K562 (cell line): ENCODE results near the gene ZFPM1. TPM values are rescaled to one million over a fixed set of nuclear protein-coding genes. Genes with fewer than 3 reads are reported as not detected.

Experiments used
- DLX4 ChIP-seq: fragments of 250-450 bp; sonication (Bioruptor Pico); IDR thresholded peaks from 2 replicates; pipeline ENCODE4 v1.6.1; 2021; ENCODE audit warnings: mild to moderate bottlenecking
- ETV5 ChIP-seq: sonication (generic); formaldehyde crosslinking; IDR thresholded peaks from 2 replicates; pipeline ENCODE4 v1.4.0; 2020; ENCODE audit warnings: low read depth, mild to moderate bottlenecking, missing genetic modification reagents
- KLF6 ChIP-seq: fragments of 250-450 bp; sonication (Bioruptor Pico); IDR thresholded peaks from 2 replicates; pipeline ENCODE4 v1.4.0; 2020; ENCODE audit warnings: mild to moderate bottlenecking, moderate library complexity, borderline replicate concordance
- MEF2D ChIP-seq: conservative IDR thresholded peaks from 2 replicates; pipeline ENCODE4 v1.6.1; 2016; ENCODE audit warnings: low read depth, missing genetic modification characterization, missing compliant biosample characterization
- PBX2 ChIP-seq, 2 experiments: IDR thresholded peaks in 1 of 2; conservative IDR thresholded peaks in 1 of 2; 2 replicates each; pipeline ENCODE4 v1.6.1; 2016; ENCODE audit warnings: low read depth in 2 of 2, mild to moderate bottlenecking in 1 of 2, missing compliant biosample characterization in 1 of 2, missing genetic modification characterization in 1 of 2, moderate library complexity in 1 of 2
- PHF8 ChIP-seq: fragments of 200-600 bp; sonication (generic); IDR thresholded peaks from 2 replicates; pipeline ENCODE4 v1.6.1; 2012; ENCODE audit warnings: mixed run types, mild to moderate bottlenecking, inconsistent platforms, low read length, moderate library complexity, borderline replicate concordance
- SMAD3 ChIP-seq: fragments of 450-650 bp; formaldehyde crosslinking; conservative IDR thresholded peaks from 2 replicates; pipeline ENCODE4 v1.4.0; 2020; ENCODE audit warnings: mild to moderate bottlenecking
- ZNF146 ChIP-seq: IDR thresholded peaks from one replicate; pipeline ENCODE4 v1.6.1; 2018; ENCODE audit warnings: missing compliant biosample characterization; ENCODE audit not compliant: unreplicated experiment
- ZNF449 ChIP-seq: fragments of 250-450 bp; sonication (Bioruptor Pico); IDR thresholded peaks from 2 replicates; pipeline ENCODE4 v1.8.0; 2022; ENCODE audit warnings: moderate library complexity, mild to moderate bottlenecking, inconsistent platforms
- ZNF583 ChIP-seq: fragments of 250-450 bp; sonication (Bioruptor Pico); IDR thresholded peaks from 2 replicates; pipeline ENCODE4 v1.4.0; 2020
- polyA plus RNA-seq, 8 experiments: library from polyadenylated mRNA; depleted of rRNA in 4 of 8; stranded (reverse) in 5 of 8; unstranded in 3 of 8; fragments of >200 nt; fragmentation: Nextera tagmentation in 2 of 8; fragmentation: Illumina TruSeq in 1 of 8; extraction: Ambion mirVana in 2 of 8; extraction: Trizol in 1 of 8; gene quantifications; 2 replicates each; pipeline versions ENCODE4 v1.2.1 to v1.2.3, GENCODE V29; 2011 to 2014; ENCODE audit warnings: inconsistent platforms in 1 of 8, missing spikeins in 1 of 8
- total RNA-seq, 7 experiments: library from RNA; depleted of rRNA in 6 of 7; stranded (reverse); fragments of >200 nt in 6 of 7; fragmentation: Illumina TruSeq in 2 of 7; extraction: Trizol in 2 of 7; gene quantifications; 2 replicates each; pipeline versions ENCODE4 v1.2.1 to v1.2.3, GENCODE V29; 2011 to 2021; ENCODE audit warnings: low replicate concordance in 1 of 7
- TF ChIP-seq, protein P1 (sequence below): sonication (generic); formaldehyde crosslinking; IDR thresholded peaks from 2 replicates; pipeline ENCODE4 v1.8.0; 2022; ENCODE audit warnings: missing genetic modification reagents, mild to moderate bottlenecking, borderline replicate concordance
- TF ChIP-seq, protein P2 (sequence below): sonication (generic); formaldehyde crosslinking; IDR thresholded peaks from 2 replicates; pipeline ENCODE4 v1.8.0; 2023; ENCODE audit warnings: missing genetic modification reagents, mild to moderate bottlenecking, borderline replicate concordance

ZFPM1 gene
- total and polyA plus RNA-seq, 9 of the 15 experiments (the other 6 are each of a cell fraction or from before 2014, with no cell fraction given): 0.03 to 35.9 (median 1.4) TPM

DNA sequence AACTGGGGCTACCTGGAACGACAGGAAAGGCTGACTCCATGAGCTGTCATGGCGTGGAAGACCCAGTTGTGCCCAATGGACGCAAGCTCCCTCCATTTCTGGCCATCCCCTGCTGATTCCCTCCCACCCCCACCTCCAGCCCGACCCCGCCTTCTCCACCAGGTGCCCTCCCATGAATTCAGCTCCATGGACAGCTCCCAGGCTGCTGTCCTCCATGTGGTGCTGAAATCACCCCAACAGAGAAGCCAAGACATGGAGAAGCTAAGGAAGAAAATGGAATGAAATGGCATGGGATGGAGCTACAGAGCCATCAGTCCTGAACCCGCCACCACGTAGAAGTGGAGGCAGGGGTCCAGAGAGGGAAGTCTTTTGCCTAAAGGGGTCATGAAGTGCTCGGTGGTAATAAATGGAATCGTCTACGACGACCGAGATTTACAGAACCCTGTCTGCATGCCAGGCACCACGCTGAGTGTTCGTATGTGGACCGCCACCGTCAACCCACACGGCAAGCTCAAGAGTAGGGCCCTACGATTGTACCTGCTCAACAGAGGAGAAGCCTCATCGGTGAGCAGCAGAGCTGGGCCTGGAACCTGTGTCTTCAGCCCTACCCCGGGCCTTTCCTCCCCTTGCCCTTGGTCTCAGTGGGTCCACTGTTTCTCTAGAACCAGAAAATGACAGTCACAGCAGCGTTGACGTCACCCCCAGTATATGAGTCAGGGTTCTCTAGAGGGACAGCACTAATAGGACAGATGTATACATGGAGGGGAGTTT is 107.8 kb downstream of the ZFPM1 start (continued):
- TF ChIP-seq, protein P1, sequence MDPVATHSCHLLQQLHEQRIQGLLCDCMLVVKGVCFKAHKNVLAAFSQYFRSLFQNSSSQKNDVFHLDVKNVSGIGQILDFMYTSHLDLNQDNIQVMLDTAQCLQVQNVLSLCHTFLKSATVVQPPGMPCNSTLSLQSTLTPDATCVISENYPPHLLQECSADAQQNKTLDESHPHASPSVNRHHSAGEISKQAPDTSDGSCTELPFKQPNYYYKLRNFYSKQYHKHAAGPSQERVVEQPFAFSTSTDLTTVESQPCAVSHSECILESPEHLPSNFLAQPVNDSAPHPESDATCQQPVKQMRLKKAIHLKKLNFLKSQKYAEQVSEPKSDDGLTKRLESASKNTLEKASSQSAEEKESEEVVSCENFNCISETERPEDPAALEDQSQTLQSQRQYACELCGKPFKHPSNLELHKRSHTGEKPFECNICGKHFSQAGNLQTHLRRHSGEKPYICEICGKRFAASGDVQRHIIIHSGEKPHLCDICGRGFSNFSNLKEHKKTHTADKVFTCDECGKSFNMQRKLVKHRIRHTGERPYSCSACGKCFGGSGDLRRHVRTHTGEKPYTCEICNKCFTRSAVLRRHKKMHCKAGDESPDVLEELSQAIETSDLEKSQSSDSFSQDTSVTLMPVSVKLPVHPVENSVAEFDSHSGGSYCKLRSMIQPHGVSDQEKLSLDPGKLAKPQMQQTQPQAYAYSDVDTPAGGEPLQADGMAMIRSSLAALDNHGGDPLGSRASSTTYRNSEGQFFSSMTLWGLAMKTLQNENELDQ (CRISPR knock-in tag): peak; percentile 99
- TF ChIP-seq MEF2D (tag) (peak; percentile 68; the same call in 1 of the 2 replicates), PBX2 (CRISPR knock-in tag; IDR thresholded peaks at IDR 0.05; ENCODE audit: low read depth) (peak; percentile 91), PBX2 (tag; conservative IDR thresholded peaks at IDR 0.05; ENCODE audit: low read depth) (no peak), ZNF583 (CRISPR knock-in tag) (0 out of 2 replicates have a peak, but pooled peaks have one; percentile 43), SMAD3 (0 out of 2 replicates have a peak, but pooled peaks have one; percentile 51), DLX4 (CRISPR knock-in tag) (no peak), KLF6 (CRISPR knock-in tag) (peak; percentile 45; the same call in 1 of the 2 replicates), PHF8 (no peak), ETV5 (CRISPR knock-in tag) (peak; percentile 92), ZNF449 (CRISPR knock-in tag) (no peak), ZNF146 (CRISPR knock-in tag) (peak; percentile 95)
- TF ChIP-seq, protein P2, sequence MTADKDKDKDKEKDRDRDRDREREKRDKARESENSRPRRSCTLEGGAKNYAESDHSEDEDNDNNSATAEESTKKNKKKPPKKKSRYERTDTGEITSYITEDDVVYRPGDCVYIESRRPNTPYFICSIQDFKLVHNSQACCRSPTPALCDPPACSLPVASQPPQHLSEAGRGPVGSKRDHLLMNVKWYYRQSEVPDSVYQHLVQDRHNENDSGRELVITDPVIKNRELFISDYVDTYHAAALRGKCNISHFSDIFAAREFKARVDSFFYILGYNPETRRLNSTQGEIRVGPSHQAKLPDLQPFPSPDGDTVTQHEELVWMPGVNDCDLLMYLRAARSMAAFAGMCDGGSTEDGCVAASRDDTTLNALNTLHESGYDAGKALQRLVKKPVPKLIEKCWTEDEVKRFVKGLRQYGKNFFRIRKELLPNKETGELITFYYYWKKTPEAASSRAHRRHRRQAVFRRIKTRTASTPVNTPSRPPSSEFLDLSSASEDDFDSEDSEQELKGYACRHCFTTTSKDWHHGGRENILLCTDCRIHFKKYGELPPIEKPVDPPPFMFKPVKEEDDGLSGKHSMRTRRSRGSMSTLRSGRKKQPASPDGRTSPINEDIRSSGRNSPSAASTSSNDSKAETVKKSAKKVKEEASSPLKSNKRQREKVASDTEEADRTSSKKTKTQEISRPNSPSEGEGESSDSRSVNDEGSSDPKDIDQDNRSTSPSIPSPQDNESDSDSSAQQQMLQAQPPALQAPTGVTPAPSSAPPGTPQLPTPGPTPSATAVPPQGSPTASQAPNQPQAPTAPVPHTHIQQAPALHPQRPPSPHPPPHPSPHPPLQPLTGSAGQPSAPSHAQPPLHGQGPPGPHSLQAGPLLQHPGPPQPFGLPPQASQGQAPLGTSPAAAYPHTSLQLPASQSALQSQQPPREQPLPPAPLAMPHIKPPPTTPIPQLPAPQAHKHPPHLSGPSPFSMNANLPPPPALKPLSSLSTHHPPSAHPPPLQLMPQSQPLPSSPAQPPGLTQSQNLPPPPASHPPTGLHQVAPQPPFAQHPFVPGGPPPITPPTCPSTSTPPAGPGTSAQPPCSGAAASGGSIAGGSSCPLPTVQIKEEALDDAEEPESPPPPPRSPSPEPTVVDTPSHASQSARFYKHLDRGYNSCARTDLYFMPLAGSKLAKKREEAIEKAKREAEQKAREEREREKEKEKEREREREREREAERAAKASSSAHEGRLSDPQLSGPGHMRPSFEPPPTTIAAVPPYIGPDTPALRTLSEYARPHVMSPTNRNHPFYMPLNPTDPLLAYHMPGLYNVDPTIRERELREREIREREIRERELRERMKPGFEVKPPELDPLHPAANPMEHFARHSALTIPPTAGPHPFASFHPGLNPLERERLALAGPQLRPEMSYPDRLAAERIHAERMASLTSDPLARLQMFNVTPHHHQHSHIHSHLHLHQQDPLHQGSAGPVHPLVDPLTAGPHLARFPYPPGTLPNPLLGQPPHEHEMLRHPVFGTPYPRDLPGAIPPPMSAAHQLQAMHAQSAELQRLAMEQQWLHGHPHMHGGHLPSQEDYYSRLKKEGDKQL: peak; percentile 98; the same call in 1 of the 2 replicates
